ENCODE measurements around the gene GRM4. TPM values are rescaled to one million over a fixed set of nuclear protein-coding genes. Genes with fewer than 3 reads are reported as not detected.
A peak's percentile ranks its signal among the peaks of the same experiment; 100 is the strongest.

GRM4 gene
- total RNA-seq, 1 experiment from 2014 or later, result not detected

- no peak for DNase-seq (ENCODE audit: low read depth)
These were observed 81.2 kb downstream of the GRM4 start for GRCh38 chr6:34064675-34065074.

GRCh38 chr6:34063651-34064050 is 82.2 kb downstream of the GRM4 start:
- DNase-seq (ENCODE audit: low read depth), result no peak

- no peak for DNase-seq (ENCODE audit: low read depth)
These were observed 83.1 kb downstream of the GRM4 start for GRCh38 chr6:34062815-34063214.

- no peak for DNase-seq (ENCODE audit: low read depth)
These were observed 83.7 kb downstream of the GRM4 start for GRCh38 chr6:34062156-34062555.

- DNase-seq (ENCODE audit: low read depth), result no peak
These were observed 84.5 kb downstream of the GRM4 start for GRCh38 chr6:34061348-34061747.

- DNase-seq (ENCODE audit: low read depth), result no peak
These were observed 86.0 kb downstream of the GRM4 start for GRCh38 chr6:34059914-34060313.

GRCh38 chr6:34059136-34059731 is 86.7 kb downstream of the GRM4 start:
- DNase-seq (ENCODE audit: low read depth), result no peak

- DNase-seq (ENCODE audit: low read depth), result no peak
These were observed 88.1 kb downstream of the GRM4 start for GRCh38 chr6:34057790-34058189.

GRCh38 chr6:34057191-34057590 is 88.7 kb downstream of the GRM4 start:
- DNase-seq (ENCODE audit: low read depth), result no peak

- DNase-seq (ENCODE audit: low read depth), result no peak
These were observed 89.4 kb downstream of the GRM4 start for GRCh38 chr6:34056305-34057108.

- peak; percentile 64 for DNase-seq (ENCODE audit: low read depth)
These were observed 90.5 kb downstream of the GRM4 start for GRCh38 chr6:34055223-34055933.

GRCh38 chr6:34053721-34054120 is 92.2 kb downstream of the GRM4 start:
- no peak for DNase-seq (ENCODE audit: low read depth)

GRCh38 chr6:34052918-34053608 is 92.8 kb downstream of the GRM4 start:
- no peak for DNase-seq (ENCODE audit: low read depth)

- no peak for DNase-seq (ENCODE audit: low read depth)
These were observed 93.6 kb downstream of the GRM4 start for GRCh38 chr6:34052071-34052825.

GRCh38 chr6:34051331-34051919 is 94.5 kb downstream of the GRM4 start:
- DNase-seq (ENCODE audit: low read depth), result no peak

GRCh38 chr6:34050691-34051090 is 95.2 kb downstream of the GRM4 start:
- DNase-seq (ENCODE audit: low read depth), result no peak

- no peak for DNase-seq (ENCODE audit: low read depth)
These were observed 96.2 kb downstream of the GRM4 start for GRCh38 chr6:34049395-34050342.

GRCh38 chr6:34047913-34048867 is 97.7 kb downstream of the GRM4 start:
- DNase-seq (ENCODE audit: low read depth), result no peak
